ENCODE data around the gene CPNE4.

Gene CPNE4

GRCh38 chr3:131803113-131803512 is 231.7 kb downstream of the CPNE4 start:
- H3K9me3 ChIP-seq (ENCODE audit: control insufficient read depth, insufficient read depth, low read length) = no peaks in the 10 kb centered on the region
- H3K36me3 ChIP-seq (ENCODE audit: insufficient read depth, low read length) = no peaks in the 10 kb centered on the region
- H3K4me1 ChIP-seq (ENCODE audit: insufficient read depth, low read length) = no peaks in the 10 kb centered on the region
- H3K9ac ChIP-seq (ENCODE audit: low read depth, low read length) = no peak overlapping the region

- Histone ChIP-seq H3K36me3 (ENCODE audit: insufficient read depth, low read length) (no peaks in the 10 kb centered on the region), H3K4me1 (ENCODE audit: insufficient read depth, low read length) (peaks cover 2% of the 10 kb centered on the region), H3K9ac (ENCODE audit: low read depth, low read length) (no peak overlapping the region), H3K9me3 (ENCODE audit: control insufficient read depth, insufficient read depth, low read length) (no peaks in the 10 kb centered on the region)
Measured at GRCh38 chr3:131802029-131802428, 232.8 kb downstream of the CPNE4 start.

GRCh38 chr3:131801566-131801965 is 233.2 kb downstream of the CPNE4 start:
- H3K4me1 ChIP-seq (ENCODE audit: insufficient read depth, low read length) = peaks cover 7% of the 10 kb centered on the region
- no peaks in the 10 kb centered on the region for H3K9me3 ChIP-seq (ENCODE audit: control insufficient read depth, insufficient read depth, low read length)
- H3K36me3 ChIP-seq (ENCODE audit: insufficient read depth, low read length) = no peaks in the 10 kb centered on the region
- no peak overlapping the region for H3K9ac ChIP-seq (ENCODE audit: low read depth, low read length)

DNA sequence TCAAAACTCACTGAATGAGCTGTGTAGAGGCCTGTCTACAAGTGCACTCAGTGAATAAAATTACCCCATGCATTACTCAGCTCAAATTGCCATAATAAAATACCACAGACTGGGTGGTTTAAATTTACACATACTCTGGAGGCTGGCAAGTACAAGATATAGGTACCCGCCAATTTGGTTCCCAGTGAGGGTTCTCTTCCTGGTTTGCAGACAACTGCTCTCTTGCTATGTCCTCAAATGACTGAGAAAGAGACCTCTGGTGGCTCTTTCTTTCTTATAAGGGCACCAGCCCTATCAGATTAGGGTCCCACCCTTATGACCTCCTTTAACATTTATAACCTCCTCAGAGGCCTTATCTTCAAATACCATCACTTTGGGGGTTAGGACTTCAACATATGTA is 237.0 kb downstream of the CPNE4 start:
- Histone ChIP-seq H3K9me3 (ENCODE audit: control insufficient read depth, insufficient read depth, low read length) (no peaks in the 10 kb centered on the region), H3K9ac (ENCODE audit: low read depth, low read length) (no peak overlapping the region), H3K4me1 (ENCODE audit: insufficient read depth, low read length) (peaks cover 21% of the 10 kb centered on the region), H3K36me3 (ENCODE audit: insufficient read depth, low read length) (no peaks in the 10 kb centered on the region)

DNA sequence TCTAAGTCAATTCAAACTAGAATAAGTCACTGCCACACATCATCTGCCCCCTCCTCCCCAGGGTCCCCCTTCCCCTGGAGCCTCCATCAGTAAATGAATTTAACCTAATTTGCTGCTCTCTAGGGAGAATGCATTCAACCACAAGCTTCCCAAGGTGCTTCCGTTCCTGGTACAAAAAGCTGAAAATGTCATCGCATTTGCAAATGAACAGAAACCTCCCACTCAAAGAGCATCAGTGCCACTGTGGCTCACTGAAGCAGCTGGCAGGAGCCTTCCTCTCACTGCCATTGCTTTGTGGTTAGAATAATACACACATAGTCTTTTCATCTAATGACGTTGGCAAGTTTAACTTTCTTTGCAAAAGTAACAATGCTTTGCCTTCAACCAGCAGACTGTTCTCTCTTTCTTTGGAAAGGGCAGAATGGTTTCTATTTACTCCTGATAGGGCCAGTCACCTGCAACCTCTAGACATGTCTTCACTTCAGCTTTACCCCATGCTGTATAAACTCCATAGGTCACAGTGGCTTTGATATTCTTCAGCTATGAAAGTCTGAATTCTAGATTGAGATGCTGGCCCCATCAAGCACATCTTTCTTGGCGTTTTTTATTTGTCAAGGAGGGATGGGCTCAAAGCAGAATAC is 238.1 kb downstream of the CPNE4 start:
- Histone ChIP-seq H3K36me3 (ENCODE audit: insufficient read depth, low read length) (no peaks in the 10 kb centered on the region), H3K4me1 (ENCODE audit: insufficient read depth, low read length) (peaks cover 21% of the 10 kb centered on the region), H3K9me3 (ENCODE audit: control insufficient read depth, insufficient read depth, low read length) (no peaks in the 10 kb centered on the region), H3K9ac (ENCODE audit: low read depth, low read length) (no peak overlapping the region)

- H3K4me1 ChIP-seq (ENCODE audit: insufficient read depth, low read length) = peaks cover 21% of the 10 kb centered on the region
- H3K9me3 ChIP-seq (ENCODE audit: control insufficient read depth, insufficient read depth, low read length) = no peaks in the 10 kb centered on the region
- H3K9ac ChIP-seq (ENCODE audit: low read depth, low read length) = no peak overlapping the region; the same call in 1 of the 2 replicates
- no peaks in the 10 kb centered on the region for H3K36me3 ChIP-seq (ENCODE audit: insufficient read depth, low read length)
Measured at GRCh38 chr3:131796111-131796510, 238.7 kb downstream of the CPNE4 start.

DNA sequence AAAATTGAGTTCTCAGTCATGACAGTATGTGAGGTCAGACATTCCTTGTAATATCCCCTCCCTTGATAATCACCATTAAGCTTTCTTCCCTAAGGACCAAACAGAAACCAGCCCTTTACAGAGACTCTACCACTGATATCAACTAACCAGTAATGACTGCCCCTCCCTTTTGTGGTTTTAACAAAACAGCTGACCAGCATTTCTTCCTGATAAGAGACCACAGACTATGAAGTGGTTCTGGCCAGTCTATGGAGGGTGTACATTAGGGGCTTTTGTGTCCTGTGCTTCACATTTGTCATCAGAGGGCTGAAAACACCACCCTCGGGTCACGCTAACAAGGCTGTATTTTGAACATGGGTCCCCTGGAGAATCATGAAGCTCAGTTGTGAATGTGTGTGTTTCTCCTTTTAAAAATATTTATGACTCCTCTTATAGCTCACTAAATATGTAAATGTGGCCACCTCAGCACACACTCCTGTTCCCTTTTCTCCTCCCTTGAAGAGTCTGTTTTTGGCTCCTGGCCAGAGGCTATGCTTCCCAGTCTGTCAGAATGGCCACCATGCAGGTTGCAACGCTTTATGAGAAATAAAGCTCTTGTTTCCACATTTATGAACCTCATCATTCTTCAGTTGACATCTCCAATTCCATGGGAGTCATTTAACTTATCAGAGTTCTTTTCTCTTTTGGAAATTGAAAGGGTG is 239.3 kb downstream of the CPNE4 start:
- Histone ChIP-seq H3K9ac (ENCODE audit: low read depth, low read length) (no peak overlapping the region; the same call in 1 of the 2 replicates), H3K36me3 (ENCODE audit: insufficient read depth, low read length) (no peaks in the 10 kb centered on the region), H3K9me3 (ENCODE audit: control insufficient read depth, insufficient read depth, low read length) (no peaks in the 10 kb centered on the region), H3K4me1 (ENCODE audit: insufficient read depth, low read length) (peaks cover 21% of the 10 kb centered on the region)

- Histone ChIP-seq H3K9ac (ENCODE audit: low read depth, low read length) (no peak overlapping the region), H3K9me3 (ENCODE audit: control insufficient read depth, insufficient read depth, low read length) (no peaks in the 10 kb centered on the region), H3K36me3 (ENCODE audit: insufficient read depth, low read length) (no peaks in the 10 kb centered on the region), H3K4me1 (ENCODE audit: insufficient read depth, low read length) (peaks cover 21% of the 10 kb centered on the region)
Measured at GRCh38 chr3:131794766-131795388, 239.9 kb downstream of the CPNE4 start.

- Histone ChIP-seq H3K36me3 (ENCODE audit: insufficient read depth, low read length) (no peaks in the 10 kb centered on the region), H3K9ac (ENCODE audit: low read depth, low read length) (no peak overlapping the region), H3K9me3 (ENCODE audit: control insufficient read depth, insufficient read depth, low read length) (no peaks in the 10 kb centered on the region), H3K4me1 (ENCODE audit: insufficient read depth, low read length) (peaks cover 21% of the 10 kb centered on the region)
Measured at GRCh38 chr3:131793870-131794269, 240.9 kb downstream of the CPNE4 start.

DNA sequence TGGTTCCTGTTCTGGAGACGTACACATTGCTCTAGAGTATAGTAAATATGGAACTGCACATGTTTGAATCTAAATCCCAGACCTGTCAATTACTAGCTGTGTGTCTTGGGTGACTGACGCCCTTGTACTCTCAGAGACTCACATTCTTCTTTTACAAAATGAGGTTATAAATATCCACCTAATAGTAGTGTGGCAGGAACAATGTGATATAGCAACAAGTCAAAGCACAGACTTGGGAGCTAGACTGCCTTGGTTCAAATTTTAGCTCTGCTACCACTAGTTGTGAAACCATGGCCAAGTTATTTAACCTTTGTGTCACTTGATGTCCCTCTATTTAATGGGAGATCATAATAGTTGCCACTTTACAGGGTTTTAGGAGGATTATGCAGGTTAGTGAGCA is 245.6 kb downstream of the CPNE4 start:
- Histone ChIP-seq H3K9ac (ENCODE audit: low read depth, low read length) (no peak overlapping the region), H3K9me3 (ENCODE audit: control insufficient read depth, insufficient read depth, low read length) (no peaks in the 10 kb centered on the region), H3K36me3 (ENCODE audit: insufficient read depth, low read length) (no peaks in the 10 kb centered on the region), H3K4me1 (ENCODE audit: insufficient read depth, low read length) (no peaks in the 10 kb centered on the region)

DNA sequence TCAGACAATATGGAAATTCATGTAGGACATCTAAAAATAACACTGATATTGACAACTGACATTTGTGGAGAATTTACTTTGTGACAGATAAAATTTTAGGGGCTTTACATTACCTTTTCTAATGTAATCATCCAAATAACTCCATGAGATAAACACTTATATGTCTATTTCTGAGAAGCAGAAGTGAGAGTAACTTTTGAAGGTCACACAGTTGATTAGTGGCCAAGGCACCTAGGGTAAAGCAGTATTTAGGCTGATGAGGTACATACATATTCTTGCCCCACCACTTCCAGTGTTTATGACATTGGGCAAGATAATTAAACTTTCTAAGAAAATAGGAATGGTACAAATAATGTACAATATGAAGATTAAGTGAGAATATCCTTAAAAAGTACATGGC is 248.4 kb downstream of the CPNE4 start:
- H3K4me1 ChIP-seq (ENCODE audit: insufficient read depth, low read length) = no peaks in the 10 kb centered on the region
- H3K9me3 ChIP-seq (ENCODE audit: control insufficient read depth, insufficient read depth, low read length) = no peaks in the 10 kb centered on the region
- H3K36me3 ChIP-seq (ENCODE audit: insufficient read depth, low read length) = no peaks in the 10 kb centered on the region
- no peak overlapping the region for H3K9ac ChIP-seq (ENCODE audit: low read depth, low read length)

DNA sequence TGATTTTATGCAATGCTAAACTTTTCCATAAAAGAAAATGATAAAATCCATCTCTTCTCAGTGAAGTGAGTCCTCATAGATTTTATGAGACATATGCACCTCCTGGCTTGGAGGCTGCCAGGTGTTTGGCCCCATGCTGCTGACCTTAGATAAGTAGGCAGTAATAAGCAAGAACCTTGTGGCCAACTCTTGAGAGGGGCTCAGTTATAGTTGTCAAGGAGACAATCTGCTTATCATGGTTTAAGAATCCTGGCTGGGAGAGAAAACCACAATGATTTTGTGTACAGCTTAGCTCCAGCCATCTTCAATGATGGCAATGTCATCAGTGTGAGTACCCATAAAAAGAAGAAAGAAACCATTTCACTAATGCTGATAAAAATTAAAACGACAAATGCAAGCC is 252.1 kb downstream of the CPNE4 start:
- H3K9ac ChIP-seq (ENCODE audit: low read depth, low read length) = no peak overlapping the region
- H3K36me3 ChIP-seq (ENCODE audit: insufficient read depth, low read length) = no peaks in the 10 kb centered on the region
- no peaks in the 10 kb centered on the region for H3K9me3 ChIP-seq (ENCODE audit: control insufficient read depth, insufficient read depth, low read length)
- no peaks in the 10 kb centered on the region for H3K4me1 ChIP-seq (ENCODE audit: insufficient read depth, low read length)

DNA sequence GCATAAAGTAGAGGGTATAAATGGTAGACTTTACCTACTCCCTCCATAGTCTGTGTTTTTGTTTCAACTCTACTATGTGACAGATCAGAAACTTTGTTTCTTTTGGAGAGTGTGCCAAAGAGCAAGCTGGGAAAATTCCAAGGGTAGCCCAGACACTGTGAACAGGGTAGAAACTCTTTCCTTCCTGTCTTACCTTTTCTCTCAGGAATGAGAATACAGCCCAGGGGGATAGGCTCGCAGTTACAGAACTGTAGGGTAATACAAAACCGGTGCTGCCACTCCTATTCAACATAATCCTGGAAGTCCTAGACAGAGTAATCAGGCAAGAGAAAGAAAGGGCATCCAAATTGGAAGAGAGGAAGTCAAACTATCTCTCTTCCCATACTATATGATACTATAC is 256.3 kb downstream of the CPNE4 start:
- H3K9me3 ChIP-seq (ENCODE audit: control insufficient read depth, insufficient read depth, low read length) = no peaks in the 10 kb centered on the region; the same call in 1 of the 2 replicates
- no peaks in the 10 kb centered on the region for H3K36me3 ChIP-seq (ENCODE audit: insufficient read depth, low read length)
- H3K9ac ChIP-seq (ENCODE audit: low read depth, low read length) = no peak overlapping the region
- H3K4me1 ChIP-seq (ENCODE audit: insufficient read depth, low read length) = no peaks in the 10 kb centered on the region

DNA sequence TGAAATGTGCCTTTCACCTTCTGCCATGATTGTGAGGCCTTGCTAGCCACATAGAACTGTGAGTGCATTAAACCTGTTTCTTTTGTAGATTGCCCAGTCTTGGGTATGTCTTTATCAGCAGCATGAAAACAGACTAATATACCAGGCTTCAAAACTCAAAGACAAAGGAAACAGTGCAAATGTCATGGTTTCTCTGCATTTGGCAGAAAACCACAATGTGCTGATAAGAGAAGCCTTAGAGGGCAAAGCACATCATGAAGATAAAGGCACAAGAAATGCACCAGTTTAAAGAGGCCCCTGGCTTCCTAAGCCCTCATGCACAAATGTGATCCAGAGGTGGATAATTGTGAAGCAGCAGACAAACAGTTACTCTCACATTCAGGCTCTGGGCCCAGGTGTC is 259.2 kb downstream of the CPNE4 start:
- no peaks in the 10 kb centered on the region for H3K36me3 ChIP-seq (ENCODE audit: insufficient read depth, low read length)
- H3K9ac ChIP-seq (ENCODE audit: low read depth, low read length) = no peak overlapping the region
- H3K4me1 ChIP-seq (ENCODE audit: insufficient read depth, low read length) = no peaks in the 10 kb centered on the region
- H3K9me3 ChIP-seq (ENCODE audit: control insufficient read depth, insufficient read depth, low read length) = no peaks in the 10 kb centered on the region; the same call in 1 of the 2 replicates
